GM19467 (cell line): ENCODE measurements around the gene MRPS5.
"Not testable (repeated sequence)": the region's sequence is repeated elsewhere in the genome, so short reads cannot be mapped to it uniquely, and the experiment has no call there.

Experiments
- ATAC-seq: cut with Tn5 transposase; IDR thresholded peaks from one replicate; pipeline ENCODE4 v1.9.1; 2021; ENCODE audit warnings: mild to moderate bottlenecking, moderate library complexity; ENCODE audit not compliant: unreplicated experiment

MRPS5 gene

DNA sequence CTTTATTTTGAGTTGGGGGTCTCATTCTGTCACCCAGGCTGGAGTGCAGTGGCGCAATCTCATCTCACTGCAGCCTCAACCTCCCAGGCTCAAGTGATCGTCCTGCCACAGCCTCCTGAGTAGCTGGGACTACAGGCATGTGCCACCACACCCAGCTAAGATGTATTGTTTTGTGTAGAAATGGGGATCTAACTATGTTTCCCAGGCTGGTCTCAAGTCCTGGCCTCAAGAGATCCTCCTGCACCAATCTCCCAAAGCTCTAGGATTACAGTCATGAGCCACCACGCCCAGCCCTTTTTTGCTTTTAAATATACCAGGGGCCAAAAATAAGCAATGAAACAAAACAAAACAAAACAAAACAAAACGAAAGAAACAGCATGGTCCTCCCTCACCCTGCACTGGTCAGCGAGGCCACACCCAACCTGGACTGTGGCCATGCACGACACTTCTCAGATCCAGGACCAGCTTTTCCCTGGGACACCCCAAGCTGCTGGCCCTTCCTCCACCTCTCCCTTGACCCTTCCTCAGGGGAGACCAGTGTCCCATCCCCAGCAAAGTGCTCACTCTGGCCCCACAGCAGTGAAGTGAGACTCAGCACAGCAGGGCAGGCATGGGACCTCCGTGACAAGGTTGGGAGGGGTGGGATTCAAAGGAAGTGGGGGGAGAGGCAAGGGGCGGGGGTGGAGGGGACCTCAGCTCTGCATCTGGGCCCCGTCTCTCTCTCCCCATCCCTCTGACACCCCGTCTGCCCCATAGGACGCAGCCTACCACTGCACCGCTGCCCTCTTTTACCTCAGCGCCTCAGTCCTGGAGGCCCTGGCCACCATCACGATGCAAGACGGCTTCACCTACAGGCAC is 72.6 kb downstream of the MRPS5 start:
- no peak for ATAC-seq

DNA sequence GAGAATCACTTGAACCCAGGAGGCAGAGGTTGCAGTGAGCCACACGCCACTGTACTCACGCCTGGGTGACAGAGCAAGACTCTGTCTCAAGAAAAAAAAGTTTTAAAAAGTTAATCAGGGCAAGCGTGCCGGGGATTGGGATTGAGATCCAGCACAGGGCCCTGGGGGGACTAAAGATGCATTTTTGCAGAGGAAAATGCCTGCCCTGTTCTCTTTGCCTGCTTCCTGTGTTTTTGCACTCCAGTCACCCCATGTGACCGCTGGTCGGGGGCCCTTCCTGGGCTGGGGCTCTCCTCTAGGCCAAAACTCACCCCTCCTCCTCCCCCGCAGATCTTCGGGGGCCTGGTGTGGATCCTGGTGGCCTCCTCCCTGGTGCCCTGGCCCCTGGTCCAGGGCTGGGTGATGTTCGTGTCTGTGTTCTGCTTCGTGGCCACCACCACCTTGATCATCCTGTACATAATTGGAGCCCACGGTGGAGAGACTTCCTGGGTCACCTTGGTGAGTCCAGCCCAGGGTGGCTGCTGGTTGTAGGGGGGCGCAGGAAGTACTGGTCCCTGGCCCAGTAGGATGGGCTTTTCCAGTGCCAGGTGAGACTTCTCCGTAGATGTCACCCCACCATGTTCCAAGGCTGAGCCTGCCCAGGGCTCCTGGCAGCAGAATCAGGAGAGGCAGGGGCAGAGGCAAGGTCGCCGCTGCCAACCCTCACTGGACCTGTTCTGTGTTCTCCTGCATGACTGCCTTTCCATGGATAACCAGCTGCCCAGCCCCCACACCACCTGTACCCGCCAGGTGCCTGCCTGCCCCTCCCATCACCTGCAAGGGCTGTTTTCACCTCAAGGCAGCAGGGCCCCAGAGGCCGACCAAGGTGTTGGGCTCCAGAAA is 73.7 kb downstream of the MRPS5 start:
- no peak for ATAC-seq

DNA sequence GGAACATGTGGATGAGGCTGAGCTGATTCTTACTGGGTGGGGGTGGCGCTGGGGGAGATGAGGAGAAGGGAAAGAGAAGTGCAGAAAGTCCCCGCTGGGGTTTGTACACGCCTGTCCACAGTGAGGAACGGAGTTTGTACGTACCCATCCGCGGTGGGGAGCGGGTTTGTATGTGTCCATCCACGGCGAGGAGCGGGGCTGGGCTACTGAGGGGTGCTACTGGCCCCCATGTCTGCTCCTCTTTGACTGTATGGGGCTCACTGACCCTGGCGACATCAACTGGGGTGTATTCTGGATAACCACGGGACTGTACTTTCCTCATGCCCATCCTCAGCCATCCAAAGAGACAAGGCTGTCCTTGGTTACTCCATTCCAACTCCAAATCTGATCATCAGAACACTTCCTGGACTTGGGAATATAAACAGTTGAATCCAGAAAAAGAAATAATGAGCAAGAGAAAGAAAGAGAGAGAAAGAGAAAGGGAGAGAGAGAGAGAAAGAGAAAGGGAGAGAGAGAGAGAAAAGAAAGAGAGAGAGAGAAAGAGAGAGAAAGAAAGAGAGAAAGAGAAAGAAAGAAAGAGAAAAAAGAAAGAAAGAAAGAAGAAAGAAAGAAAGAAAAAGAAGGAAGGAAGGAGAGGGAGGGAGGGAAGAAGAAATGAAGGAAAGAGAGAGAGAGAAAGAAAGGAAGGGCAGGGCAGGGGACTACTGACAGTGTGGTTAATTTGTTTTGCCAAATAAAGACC is 75.1 kb downstream of the MRPS5 start:
- no peak for ATAC-seq

DNA sequence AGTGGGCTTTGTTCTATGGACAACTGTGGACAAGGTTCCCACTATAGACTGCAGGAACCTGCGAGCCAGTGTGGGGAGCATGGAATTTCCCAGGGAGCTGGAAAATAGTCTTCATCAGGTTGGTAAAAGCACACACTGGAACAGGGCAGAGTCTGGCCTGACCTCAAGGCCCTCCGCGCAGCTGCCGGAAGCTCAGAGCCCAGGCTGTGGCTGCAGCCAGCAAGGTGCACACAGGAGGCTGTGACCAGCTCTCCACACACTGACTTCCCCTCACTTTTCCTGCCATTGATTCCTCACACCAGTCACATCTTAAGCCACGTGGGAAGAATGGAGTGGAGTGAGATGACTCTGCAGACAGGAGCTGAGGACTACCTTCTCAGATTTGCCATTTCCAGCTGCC is 77.0 kb downstream of the MRPS5 start:
- ATAC-seq, result no peak

DNA sequence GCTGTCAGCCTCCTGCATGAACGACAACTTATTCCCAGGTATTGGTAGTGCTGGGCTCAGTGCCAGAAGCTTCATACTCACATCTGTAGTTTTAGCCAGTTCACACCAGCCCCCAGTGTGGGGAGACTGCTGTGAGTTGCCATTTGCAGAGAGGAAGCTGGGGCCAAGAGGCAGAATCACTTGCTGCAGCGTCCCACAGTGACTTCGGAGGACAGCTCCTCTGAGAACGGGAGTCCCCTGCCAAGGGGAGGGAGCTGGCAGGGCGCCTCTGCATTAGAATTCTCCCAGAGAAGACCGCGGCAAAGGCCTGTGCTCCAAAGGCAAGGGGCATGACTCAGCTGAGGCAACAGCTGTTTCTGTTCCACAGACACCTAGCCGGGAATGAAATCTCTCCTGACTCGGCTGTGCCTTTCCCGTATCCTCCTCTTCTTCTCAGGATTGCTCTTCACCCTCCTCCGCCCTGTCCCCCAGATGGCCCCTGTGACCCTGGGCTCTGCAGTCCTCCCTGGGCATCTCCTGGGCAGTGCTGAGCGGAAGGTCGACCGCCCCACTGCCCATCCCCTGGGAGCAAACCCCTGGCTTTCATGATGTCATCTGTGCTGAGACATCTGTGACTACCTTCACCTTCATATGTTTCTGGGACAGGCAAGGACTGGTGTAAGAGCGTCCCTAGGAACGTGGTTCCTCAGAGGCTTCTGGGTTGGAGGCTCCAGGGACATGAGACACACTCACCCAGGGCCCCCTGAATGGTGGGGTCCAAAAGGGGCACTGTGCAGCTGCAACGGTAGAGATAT is 78.1 kb downstream of the MRPS5 start:
- ATAC-seq, result no peak

DNA sequence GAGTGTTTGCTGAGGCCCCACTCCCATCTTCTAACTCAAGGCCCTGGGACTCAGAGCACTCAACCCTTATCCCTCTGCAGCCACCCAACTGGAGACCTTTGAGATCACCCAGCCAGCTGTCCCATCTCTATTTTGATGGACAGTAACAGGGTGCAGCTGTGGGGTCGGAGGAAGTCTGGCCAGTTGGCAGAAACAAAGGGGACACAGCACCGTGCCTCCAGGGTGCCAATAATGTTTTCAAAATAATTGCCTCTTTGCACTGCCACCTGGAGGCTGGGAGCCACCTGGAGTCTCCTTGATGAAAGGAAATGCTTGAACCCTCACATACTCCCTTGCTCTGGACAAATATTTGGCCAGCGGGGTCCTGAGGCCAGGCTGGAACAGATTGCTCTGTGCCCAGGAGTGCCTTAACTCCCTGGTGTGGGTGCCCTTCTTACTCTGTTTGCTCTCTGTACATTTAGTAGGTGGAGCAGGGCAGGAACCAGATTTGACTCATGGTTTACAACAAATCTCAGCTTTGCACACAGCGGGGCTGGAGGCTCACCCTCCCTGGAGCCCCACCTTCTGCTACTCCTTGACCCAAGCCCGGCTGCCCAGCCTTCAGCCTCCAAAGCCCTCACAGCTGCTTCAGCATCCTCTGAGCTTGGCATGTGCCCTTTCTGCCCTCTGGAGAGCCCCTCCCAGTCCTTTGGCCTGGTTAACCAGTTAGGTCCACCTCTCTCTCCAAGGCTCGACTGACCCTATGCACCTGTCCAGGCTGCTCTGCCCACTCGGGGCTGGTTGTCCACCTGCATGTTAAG is 78.9 kb downstream of the MRPS5 start:
- ATAC-seq, result no peak

DNA sequence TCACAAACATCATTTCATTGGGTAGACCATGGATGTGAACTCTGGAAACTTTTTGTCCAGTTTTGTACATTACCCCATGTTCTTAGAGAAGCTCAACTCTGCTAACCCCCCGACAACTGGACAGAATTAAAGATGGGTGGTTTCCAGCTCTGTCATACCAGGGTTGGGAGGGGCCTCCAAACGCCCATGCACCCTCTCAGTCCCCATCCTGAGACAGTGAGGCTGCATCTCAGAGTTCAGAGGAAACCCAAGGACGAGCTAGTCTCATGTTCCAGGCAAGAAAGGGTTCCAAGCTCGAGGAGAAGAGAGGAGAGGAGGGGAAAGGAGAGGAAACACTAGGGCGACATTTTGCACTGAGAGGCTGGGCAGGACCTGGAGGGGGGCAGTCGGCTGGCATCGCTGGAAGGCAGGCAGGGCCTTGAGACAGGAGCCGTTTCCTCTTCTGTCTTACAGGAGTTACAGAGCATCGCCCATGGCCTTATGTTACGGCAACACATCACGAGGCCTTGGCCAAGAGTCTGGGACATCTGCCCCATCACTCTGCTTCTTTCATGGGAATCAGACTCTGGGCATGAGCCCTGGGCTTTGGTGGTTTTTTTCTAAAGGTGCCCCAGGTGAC is 79.7 kb downstream of the MRPS5 start:
- ATAC-seq, result no peak

DNA sequence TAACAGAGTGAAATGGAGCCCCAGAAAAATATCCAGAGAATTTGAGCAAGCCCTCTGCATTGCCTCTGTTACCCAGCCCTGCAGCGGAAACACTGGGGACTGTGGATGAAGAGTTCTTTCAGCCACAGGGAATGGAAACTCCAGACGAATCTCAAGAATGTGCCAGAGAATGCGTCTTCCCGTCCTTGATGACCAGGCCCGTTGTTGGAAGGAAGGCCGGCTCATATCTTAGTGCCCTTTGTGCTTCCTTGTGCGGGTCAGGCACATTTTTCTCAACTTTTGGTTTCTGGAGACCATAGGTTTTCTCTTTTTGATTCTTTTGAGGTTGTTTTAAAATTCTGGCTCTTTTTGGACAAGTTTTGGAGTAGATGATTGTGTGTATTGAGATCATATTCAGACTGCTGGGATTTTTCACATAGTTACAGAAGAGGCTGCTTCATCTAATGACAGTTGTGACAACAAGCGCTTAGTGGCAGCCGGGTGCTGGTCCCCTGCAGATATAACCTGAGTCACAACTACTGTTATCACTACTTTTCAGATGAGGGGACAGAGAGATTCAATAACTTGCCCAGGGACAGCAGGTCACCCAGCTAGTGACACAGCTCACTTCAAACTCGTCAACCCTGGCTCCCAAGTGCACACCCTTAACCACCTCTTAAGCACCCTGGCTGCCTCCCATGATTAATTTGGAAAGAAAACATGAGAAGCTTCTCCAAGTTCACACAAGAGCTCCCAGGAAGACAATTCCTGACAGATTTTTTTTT is 80.4 kb downstream of the MRPS5 start:
- no peak for ATAC-seq

DNA sequence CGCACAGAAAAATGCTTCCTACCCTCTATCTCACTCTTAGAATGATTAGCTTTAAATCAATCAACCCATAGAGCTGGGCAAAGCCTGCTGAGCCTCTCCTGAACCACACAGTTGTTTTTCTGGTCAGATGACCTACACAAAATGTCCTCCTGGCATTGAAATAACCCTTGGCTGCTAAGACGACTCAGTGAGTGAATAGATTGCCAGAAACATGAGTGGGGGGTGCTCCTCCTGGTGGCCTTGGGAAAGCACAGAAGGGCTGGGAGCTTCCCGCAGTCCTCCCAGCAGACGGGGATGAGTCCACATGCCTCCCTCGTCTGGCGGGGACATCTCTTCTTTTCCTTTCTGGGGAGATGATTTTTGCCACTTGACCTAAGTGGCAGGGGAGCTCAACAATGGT is 81.2 kb downstream of the MRPS5 start:
- ATAC-seq, result no peak

DNA sequence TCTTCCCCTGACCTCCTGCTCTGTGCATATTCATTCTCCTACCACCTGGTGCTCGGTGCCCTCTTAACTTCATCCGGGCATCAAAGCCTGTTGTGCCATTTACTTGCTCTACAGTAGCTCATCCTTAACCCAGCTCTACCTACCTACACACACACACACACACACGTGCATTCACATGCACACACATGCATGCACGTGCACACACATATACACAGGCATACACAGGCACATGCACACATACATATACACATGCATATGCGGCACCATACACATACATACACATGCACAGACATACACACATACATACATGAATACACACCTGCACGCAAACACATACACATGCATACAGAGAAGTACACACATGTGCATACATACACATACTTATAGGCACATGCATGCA is 81.6 kb downstream of the MRPS5 start:
- no peak for ATAC-seq

DNA sequence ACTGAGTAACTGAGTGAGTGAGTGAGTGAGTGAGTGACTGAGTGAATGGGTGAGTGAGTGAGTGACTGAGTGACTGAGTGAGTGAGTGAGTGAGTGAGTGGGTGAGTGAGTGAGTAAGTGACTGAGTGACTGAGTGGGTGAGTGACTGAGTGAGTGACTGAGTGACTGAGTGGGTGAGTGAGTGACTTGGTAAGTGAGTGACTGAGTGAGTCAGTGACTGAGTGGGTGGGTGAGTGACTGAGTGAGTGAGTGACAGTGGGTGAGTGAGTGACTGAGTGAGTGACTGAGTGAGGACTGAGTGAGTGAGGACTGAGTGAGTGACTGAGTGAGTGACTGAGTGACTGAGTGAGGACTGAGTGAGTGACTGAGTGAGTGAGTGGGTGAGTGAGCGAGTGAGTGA is 82.2 kb downstream of the MRPS5 start:
- no peak for ATAC-seq

DNA sequence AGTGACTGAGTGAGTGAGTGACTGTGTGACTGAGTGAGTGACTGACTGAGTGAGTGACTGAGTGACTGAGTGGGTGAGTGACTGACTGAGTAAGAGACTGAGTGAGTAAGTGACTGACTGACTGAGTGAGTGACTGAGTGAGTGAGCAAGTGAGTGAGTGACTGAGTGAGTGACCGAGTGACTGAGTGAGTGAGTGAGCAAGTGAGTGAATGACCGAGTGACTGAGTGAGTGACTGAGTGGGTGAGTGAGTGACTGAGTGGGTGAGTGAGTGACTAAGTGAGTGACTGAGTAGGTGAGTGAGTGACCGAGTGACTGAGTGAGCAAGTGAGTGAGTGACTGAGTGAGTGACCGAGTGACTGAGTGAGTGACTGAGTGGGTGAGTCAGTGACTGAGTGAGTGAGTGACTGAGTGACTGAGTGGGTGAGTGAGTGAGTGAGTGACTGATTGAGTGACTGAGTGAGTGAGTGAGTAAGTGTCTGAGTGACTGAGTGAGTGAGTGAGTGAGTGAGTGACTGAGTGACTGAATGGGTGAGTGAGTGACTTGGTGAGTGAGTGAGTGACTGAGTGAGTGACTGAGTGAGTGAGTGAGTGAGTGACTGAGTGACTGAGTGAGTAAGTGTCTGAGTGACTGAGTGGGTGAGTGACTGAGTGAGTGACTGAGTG is 82.8 kb downstream of the MRPS5 start:
- ATAC-seq, result no peak

DNA sequence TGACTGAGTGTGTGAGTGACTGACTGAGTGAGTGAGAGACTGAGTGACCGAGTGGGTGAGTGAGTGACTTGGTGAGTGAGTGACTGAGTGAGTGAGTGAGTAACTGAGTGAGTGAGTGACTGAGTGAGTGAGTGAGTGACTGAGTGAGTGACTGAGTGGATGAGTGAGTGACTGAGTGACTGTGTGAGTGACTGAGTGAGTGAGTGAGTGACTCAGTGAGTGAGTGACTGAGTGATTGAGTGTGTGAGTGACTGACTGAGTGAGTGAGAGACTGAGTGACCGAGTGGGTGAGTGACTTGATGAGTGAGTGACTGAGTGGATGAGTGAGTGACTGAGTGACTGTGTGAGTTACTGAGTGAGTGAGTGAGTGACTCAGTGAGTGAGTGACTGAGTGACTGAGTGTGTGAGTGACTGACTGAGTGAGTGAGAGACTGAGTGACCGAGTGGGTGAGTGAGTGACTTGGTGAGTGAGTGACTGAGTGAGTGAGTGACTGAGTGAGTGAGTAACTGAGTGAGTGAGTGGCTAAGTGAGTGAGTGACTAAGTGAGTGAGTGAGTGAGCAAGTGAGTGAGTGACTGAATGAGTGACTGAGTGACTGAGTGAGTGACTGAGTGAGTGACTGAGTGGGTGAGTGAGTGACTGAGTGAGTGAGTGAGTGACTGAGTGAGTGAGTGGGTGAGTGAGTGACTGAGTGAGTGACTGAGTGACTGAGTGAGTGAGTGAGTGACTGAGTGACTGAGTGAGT is 83.6 kb downstream of the MRPS5 start:
- not testable (repeated sequence) for ATAC-seq

DNA sequence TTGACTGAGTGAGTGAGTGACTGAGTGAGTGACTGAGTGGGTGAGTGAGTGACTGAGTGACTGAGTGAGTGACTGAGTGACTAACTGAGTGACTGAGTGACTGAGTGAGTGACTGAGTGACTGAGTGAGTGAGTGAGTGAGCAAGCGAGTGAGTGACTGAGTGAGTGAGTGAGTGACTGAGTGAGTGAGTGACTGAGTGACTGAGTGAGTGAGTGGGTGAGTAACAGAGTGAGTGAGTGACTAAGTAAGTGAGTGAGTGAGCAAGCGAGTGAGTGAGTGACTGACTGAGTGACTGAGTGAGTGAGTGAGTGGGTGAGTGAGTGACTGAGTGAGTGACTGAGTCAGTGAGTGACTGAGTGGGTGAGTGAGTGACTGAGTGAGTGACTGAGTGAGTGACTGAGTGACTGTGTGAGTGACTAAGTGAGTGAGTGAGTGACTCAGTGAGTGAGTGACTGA is 84.2 kb downstream of the MRPS5 start:
- no peak for ATAC-seq

DNA sequence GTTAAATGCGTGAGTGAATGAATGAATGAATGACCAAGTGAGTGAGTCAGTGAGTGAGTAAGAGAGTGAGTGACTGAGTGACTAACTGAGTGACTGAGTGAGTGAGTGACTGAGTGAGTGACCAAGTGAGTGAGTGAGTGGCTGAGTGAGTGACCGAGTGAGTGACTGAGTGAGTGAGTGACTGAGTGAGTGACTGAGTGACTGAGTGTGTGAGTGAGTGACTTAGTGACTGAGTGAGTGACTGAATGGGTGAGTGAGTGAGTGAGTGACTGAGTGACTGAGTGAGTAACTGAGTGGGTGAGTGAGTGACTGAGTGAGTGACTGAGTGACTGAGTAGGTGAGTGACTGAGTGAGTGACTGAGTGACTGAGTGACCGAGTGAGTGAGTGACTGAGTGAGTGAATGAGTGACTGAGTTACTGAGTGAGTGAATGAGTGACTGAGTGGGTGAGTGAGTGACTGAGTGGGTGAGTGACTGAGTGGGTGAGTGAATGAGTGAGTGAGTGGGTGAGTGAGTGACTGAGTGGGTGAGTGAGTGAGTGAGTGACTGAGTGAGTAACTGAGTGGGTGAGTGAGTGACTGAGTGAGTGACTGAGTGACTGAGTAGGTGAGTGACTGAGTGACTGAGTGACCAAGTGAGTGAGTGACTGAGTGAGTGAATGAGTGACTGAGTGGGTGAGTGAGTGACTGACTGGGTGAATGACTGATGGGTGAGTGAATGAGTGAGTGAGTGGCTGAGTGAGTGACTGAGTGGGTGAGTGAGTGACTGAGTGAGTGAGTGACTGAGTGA is 84.8 kb downstream of the MRPS5 start:
- ATAC-seq, result no peak
